Temporal lobe (tissue), 1 donor: ENCODE data around the gene DCT. TPM values are rescaled to one million over a fixed set of nuclear protein-coding genes. Genes with fewer than 3 reads are reported as not detected.

ENCODE experiments used
- total RNA-seq: library from RNA; depleted of rRNA; stranded (reverse); fragments of >200 nt; gene quantifications from one replicate; pipeline ENCODE4 v1.2.3, GENCODE V29; 2014

Gene DCT
- total RNA-seq, 1 donor from 2014 or later, result 2.2 TPM

Other genes with a start within 250 kb of the DCT start
- gene TGDS, start 116.5 kb upstream of the DCT start, total RNA-seq, result 4.4 TPM
- gene GPR180, start 122.2 kb upstream of the DCT start, total RNA-seq, result 7.6 TPM
- 3.9 TPM for gene SOX21, start 232.9 kb upstream of the DCT start, total RNA-seq